Hypothalamus (tissue), 51 donors: Measurements from ENCODE around the gene IL23A.
A peak's percentile ranks its signal among the peaks of the same experiment; 100 is the strongest.
"Not testable (repeated sequence)": the region's sequence is repeated elsewhere in the genome, so short reads cannot be mapped to it uniquely, and the experiment has no call there.

Experiments used
- DNase-seq, 51 donors: peaks; one replicate each; lab custom pipeline; 2025; lab: John Stamatoyannopoulos, UW

Gene IL23A

DNA sequence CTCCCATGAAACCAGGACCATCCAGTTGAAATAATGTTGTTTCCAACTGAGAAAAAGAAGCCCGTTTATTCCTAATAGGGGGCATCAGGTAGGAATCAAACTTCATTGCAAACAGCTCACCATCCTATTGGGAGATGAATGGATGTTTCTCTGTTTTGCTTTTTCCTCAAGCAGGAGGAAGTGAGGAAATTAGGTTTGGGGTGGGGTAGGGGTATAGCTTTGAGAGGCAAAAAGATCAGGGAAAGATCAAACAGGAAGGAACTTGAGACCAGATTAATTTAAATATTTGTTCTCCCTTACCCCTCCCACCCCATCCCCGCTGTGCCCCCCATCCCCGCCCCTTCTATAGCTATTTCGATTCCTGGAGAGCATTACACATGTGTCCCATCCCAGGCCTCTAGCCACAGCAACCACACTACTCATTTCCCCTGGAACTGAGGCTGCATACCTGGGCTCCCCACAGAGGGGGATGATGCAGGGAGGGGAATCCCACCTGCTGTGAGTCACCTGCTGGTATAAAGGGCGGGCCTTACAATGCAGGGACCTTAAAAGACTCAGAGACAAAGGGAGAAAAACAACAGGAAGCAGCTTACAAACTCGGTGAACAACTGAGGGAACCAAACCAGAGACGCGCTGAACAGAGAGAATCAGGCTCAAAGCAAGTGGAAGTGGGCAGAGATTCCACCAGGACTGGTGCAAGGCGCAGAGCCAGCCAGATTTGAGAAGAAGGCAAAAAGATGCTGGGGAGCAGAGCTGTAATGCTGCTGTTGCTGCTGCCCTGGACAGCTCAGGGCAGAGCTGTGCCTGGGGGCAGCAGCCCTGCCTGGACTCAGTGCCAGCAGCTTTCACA is at the start of gene IL23A:
TSS of gene IL23A (plus strand) at position 577 of the 850 bp plus-strand sequence. CDS start at position 738, 161 bp downstream.
- no peak for DNase-seq

GRCh38 chr12:56293795-56294194 is 44.9 kb upstream of the IL23A start:
- DNase-seq, result no peak

DNA sequence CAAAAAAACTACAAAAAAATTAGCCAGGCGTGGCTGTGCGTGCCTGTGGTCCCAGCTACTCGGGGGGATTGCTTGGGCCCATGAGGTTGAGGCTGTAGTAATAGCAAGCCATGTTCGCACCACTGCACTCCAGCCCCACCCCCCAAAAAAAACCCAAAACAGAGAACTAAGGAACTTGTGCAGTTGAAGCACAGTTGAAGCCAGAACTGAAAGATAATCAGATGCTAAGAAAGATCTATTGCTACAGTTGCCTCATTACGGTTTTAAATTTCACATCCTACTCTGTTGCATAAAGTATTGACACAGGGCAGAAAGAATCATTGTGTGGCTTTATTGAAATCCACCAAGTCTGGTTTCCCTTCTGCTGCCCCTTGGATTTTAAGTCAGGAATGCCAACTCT is 42.4 kb upstream of the IL23A start:
- DNase-seq, result no peak

DNA sequence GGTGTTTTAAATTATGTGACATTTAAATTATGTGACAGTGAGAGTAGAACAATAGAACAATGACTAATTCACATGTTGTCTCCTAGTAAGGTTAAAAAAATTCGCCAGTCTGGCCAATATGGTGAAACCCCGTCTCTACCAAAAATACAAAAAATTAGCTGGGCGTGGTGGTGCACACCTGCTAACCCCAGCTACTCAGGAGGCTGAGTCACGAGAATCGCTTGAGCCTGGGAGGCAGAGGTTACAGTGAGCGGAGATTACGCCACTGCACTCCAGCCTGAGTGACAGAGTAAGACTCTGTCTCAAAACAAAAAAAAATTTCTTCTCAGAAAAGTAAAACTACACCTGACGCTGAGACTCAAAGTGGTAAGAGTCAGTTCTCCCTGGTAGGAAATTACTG is 41.3 kb upstream of the IL23A start:
- no peak for DNase-seq

- no peak for DNase-seq
Measured at GRCh38 chr12:56298828-56299227, 39.9 kb upstream of the IL23A start.

- peak in 3 of 51 donors; percentile 34 to 61 (median 38) for DNase-seq
Measured at GRCh38 chr12:56299308-56299852, 39.3 kb upstream of the IL23A start.

DNA sequence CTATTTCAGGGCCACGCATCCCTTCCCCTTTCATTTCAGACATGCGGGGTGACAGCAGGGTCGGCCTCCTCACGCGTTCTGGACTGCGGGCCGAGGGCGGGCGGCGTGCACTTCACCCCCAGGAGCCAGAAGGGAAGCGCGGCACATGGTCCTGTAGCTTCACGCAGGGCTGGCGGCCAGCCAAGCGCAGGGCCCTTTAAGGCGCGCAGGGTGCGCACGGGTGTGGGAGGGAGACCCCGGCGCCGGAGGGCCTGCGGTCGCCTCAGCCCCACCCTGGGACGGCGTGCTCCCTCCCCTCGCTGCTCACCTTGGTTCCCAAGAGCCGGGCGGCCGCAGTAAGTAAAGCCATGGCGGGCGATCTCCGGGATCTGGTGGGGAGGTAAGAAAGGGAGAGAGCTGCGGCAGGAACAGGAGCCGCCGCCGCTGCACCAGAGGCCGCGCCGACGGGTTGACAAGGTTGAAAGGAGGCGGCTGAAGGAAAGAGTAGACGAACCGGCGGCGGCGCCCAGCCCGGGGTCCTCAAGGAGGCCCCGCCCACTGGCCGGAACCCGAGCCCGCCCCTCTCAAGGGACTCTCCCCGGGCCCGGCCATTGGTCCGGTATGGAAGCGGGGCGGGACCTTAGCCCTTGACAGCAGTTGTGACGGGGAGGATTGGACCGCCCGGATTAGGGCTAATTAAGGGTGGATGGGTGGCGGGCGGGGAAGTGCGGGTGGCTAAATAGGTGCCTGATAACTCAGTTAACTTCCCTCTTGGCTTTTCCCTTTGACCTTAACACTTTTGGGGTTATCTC is 38.6 kb upstream of the IL23A start, which contains the start of gene CS:
TSS of gene CS (minus strand) at position 478 of the 791 bp plus-strand sequence. CDS start at position 349, 129 bp downstream.
- peak; percentile 42 to 99 (median 95) for DNase-seq

GRCh38 chr12:56300644-56301464 is 37.8 kb upstream of the IL23A start:
- DNase-seq, result peak in 6 of 51 donors; percentile 23 to 56 (median 40)

DNA sequence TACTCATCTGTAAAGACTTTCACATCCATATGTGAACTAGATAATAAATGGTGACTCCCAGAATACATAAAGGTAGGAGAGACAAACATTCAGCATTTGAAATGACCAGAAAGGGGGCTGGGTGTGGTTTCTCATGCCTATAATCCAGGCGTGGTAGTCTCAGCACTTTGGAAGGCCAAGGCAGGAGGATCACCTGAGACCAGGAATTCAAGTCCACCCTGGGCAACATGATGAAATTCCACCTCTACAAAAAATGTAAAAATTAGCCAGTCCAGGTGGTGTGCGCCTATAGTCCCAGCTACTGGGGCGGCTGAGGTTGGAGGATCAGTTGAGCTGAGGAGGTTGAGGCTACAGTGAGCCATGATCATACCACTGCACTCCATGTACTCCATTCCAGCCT is 34.4 kb upstream of the IL23A start:
- no peak for DNase-seq

DNA sequence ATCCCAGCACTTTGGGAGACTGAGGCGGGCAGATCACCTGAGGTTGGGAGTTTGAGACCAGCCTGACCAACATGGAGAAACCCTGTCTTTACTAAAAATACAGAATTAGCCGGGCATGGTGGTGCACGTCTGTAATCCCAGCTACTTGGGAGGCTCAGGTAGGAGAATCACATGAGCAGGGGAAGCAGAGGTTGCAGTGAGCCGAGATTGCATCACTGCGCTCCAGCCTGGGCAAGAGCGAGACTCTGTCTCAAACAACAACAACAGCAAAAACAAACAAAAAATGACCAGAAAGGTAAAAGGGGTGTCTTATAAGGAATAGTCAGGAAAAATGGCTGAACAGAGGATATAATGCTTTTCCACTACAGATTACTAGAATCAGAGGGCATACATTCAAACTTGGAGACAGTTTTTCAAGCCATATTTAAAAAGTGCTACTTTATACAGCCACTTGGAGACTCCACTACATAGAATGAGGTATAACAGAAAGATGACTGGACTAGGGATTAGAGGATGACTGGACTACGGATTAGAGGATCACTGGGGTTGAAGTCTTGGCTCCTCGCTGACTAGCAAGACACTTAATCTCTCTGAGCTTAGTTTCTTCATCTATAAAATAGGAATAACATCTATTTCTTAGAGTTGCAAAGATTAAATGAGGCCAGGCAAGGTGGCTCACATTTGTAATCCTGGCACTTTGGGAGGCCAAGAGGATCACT is 33.7 kb upstream of the IL23A start:
- no peak for DNase-seq

DNA sequence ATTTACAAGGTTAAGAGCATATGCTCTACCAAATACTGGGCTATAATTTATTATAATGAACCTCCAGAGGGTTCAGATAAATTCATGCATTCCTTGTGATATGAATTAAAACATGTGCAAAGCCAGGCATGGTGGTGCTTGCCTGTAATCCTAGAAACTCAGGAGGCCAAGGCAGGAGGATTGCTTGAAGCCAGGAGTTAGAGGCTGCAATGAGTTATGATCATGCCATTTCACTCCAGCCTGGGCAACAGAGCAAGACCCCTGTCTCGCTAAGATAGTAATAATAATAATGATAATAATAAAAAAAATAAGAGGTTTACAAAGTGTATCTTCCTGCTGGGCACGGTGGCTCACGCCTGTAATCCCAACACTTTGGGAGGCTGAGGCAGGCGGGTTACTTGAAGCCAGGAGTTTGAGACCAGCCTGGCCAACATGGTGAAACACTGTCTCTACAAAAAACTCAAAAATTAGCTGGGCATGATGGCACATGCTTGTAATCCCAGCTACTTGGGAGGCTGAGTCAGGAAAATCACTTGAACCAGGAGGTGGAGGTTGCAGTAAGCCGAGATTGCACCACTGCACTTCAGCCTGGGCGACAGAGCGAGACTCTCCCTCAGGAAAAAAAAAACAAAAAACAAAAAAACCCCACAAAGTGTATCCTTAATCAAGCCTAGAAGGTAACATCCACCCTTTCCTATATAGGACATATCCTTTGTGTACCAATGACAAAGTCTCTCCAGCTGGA is 31.3 kb upstream of the IL23A start:
- DNase-seq, result no peak

DNA sequence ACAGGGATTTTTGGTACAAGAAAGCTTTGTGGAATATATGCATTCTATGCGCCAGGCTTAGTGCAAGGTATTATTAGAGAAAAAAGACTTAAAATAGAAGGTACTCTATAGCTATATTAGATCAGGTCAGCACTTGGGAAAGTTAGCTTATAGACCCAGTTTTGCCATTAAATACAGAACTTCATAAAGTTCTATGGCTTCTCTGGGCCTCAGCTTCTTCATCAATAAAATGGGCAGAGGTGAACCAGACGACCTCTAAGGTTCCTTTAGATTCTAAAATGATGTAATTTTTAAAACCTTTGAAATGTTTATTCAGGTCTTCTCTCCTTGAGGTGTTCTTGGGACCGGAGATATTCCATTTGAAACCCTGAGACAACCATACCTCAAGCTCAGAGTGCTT is 30.0 kb upstream of the IL23A start:
- DNase-seq, result no peak

GRCh38 chr12:56311003-56311402 is 27.7 kb upstream of the IL23A start:
- DNase-seq, result no peak

DNA sequence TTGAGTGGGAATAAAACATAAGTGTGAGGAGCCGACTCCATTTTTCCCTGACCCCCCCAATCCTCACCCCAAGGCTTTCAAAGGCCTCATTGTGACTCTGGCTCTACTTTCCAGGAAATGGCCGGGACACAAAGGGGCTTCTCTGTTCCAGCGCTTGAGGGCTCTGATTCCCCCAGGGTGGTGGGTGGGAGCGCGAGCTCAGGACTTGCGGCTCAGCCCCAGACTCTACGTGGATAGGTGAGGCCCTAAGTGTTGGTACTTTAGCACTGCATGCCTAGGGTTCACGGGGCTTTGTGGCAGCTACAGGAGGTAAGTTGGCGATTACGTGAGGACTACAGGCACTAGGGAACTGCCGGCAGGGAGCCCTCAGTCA is 23.4 kb upstream of the IL23A start:
- DNase-seq, result peak in 42 of 51 donors; percentile 10 to 72 (median 38)

- DNase-seq, result peak; percentile 70 to 99 (median 92)
Measured at GRCh38 chr12:56315622-56316473, 22.8 kb upstream of the IL23A start, which contains the start of gene CNPY2. CNPY2 (minus strand) TSS chr12:56315988; CDS start chr12:56315217, 771 bp downstream.

- no peak for DNase-seq
Measured at GRCh38 chr12:56317675-56318074, 21.0 kb upstream of the IL23A start.

GRCh38 chr12:56321027-56321426 is 17.7 kb upstream of the IL23A start:
- no peak for DNase-seq

GRCh38 chr12:56321610-56322009 is 17.1 kb upstream of the IL23A start:
- DNase-seq, result not testable (repeated sequence)
